Spleen (tissue), 11 donors: ENCODE results near the gene IL18RAP. TPM values are rescaled to one million over a fixed set of nuclear protein-coding genes. Genes with fewer than 3 reads are reported as not detected.

Experiments used
- DNase-seq: peaks from one replicate; pipeline ENCODE4 v3.0.0-alpha.2; 2020
- H3K27ac ChIP-seq, 8 donors: fragments of 200-600 bp; sonication (generic) in 7 of 8; 1 replicate in 4 of 8; 2 replicates in 4 of 8; pipeline versions ENCODE4 v1.5.0 to v1.8.0; 2016 to 2021; ENCODE audit warnings: inconsistent platforms in 4 of 8, mild to moderate bottlenecking in 4 of 8, moderate library complexity in 1 of 8
- H3K27me3 ChIP-seq, 7 donors: fragments of 200-600 bp; sonication (generic) in 6 of 7; replicated peaks in 1 of 7; 1 replicate in 4 of 7; 2 replicates in 3 of 7; pipeline versions ENCODE4 v1.5.0 to v1.8.0; 2016 to 2021; ENCODE audit warnings: inconsistent platforms in 3 of 7, mild to moderate bottlenecking in 1 of 7
- H3K36me3 ChIP-seq, 6 donors: fragments of 200-600 bp; sonication (generic) in 5 of 6; 1 replicate in 4 of 6; 2 replicates in 2 of 6; pipeline versions ENCODE4 v1.5.0 to v1.8.0; 2016 to 2021; ENCODE audit warnings: inconsistent platforms in 2 of 6
- H3K4me1 ChIP-seq, 6 donors: fragments of 200-600 bp; sonication (generic) in 5 of 6; 1 replicate in 3 of 6; 2 replicates in 3 of 6; pipeline versions ENCODE4 v1.5.0 to v1.8.0; 2016 to 2021; ENCODE audit warnings: inconsistent platforms in 3 of 6
- H3K4me3 ChIP-seq, 8 donors: fragments of 200-600 bp; sonication (generic) in 7 of 8; 1 replicate in 4 of 8; 2 replicates in 4 of 8; pipeline versions ENCODE4 v1.5.0 to v1.8.0; 2016 to 2021; ENCODE audit warnings: inconsistent platforms in 4 of 8, mild to moderate bottlenecking in 4 of 8, moderate library complexity in 2 of 8
- H3K9me3 ChIP-seq, 8 donors: fragments of 200-600 bp; sonication (generic) in 7 of 8; 1 replicate in 4 of 8; 2 replicates in 4 of 8; pipeline versions ENCODE4 v1.5.0 to v1.8.0; 2016 to 2021; ENCODE audit warnings: inconsistent platforms in 4 of 8
- POLR2A ChIP-seq, 3 donors: fragments of 450-650 bp; IDR thresholded peaks; one replicate each; pipeline ENCODE4 v1.5.1; 2017; ENCODE audit warnings: antibody characterized with exemption in 3 of 3, mild to moderate bottlenecking in 1 of 3
- POLR2AphosphoS5 ChIP-seq, 3 donors: sonication (generic); formaldehyde crosslinking; IDR thresholded peaks; one replicate each; pipeline ENCODE4 v1.5.1; 2017; ENCODE audit warnings: antibody characterized with exemption in 3 of 3
- WGBS, 5 donors: extraction: QIAGEN DNeasy Blood & Tissue Kit in 3 of 5; methylation state at CpG; one replicate each; pipeline versions ENCODE4 v1.1.5 to v1.1.7; 2013 to 2018; 5-methylcytosine and 5-hydroxymethylcytosine counted together
- intact Hi-C: fragments of 100-400 bp; cut with DNase I; formaldehyde crosslinking; loops from one replicate; pipeline ENCODE4 v1.15.0; 2023; ENCODE audit warnings: low total_unique reads
- polyA plus RNA-seq, 3 donors: library from polyadenylated mRNA; stranded (reverse); fragments of 200-250 nt; gene quantifications; one replicate each; pipeline ENCODE4 v1.2.1, GENCODE V29; 2013
- total RNA-seq, 7 donors: library from RNA; depleted of rRNA in 3 of 7; stranded (reverse); fragments of >200 nt in 3 of 7; fragmentation: NEBNext Ultra II Directional in 4 of 7; extraction: Animal tissue kit (Norgen Biotek cat#: 25700) in 4 of 7; gene quantifications; one replicate each; pipeline versions ENCODE4 v1.1.0 to v1.2.1, GENCODE V29; 2016 to 2021
- TF ChIP-seq, protein P1 (sequence below), 11 experiments: fragments of 200-600 bp in 7 of 11; fragments of 450-650 bp in 4 of 11; sonication (generic) in 4 of 11; IDR thresholded peaks in 8 of 11; conservative IDR thresholded peaks in 3 of 11; 1 replicate in 7 of 11; 2 replicates in 4 of 11; pipeline versions ENCODE4 v1.4.0 to v1.8.0; 2016 to 2021; ENCODE audit warnings: antibody characterized with exemption in 11 of 11, inconsistent platforms in 4 of 11, mild to moderate bottlenecking in 1 of 11
- donor health status: healthy with polysubstance abuse.
- donor health status: DM: no; HTN: no; CAD: no; lungs with moderate emphysema.
- donor health status: DM: no; HTN: no; CAD: no.
- donor health status: Bipolar disorder and iron deficiency.
- donor health status: healthy.
- donor health status: DM: no; HTN: no; CAD: no.
- donor health status: DM: yes; HTN: yes; CAD: no.

Gene IL18RAP
- total and polyA plus RNA-seq, 10 donors, result 1.5 to 145 (median 31.8) TPM

DNA sequence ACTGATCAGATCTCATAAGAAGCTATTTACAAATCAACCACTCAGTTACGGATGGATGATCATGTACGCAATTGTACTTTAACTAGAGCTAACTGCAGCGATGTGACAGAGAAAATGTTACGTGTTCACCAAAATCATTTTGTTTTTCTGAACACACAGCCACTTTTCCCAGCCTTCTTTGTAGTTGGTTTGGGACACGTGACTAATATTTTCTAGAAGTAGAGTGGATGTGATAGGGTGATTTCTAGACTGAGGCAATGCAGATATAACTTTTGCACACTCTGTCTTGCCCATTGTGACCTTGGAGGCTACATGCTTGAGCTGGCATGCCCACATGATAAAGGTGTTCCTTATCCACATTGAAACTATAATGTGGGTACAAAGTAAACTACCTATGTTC lies 40.2 kb downstream of the IL18RAP start:
- Histone ChIP-seq H3K4me1 (no peaks in the 10 kb centered on the region), H3K36me3 (no peaks in the 10 kb centered on the region), H3K4me3 (no peak overlapping the region), H3K9me3 (peaks cover 0 to 7% (median 0%) of the 10 kb centered on the region in 8 donors), H3K27ac (no peak overlapping the region), H3K27me3 (no peaks in the 10 kb centered on the region)
- intact Hi-C loops, result no loop called here
- DNase-seq, result no peak
- TF ChIP-seq, protein P1, sequence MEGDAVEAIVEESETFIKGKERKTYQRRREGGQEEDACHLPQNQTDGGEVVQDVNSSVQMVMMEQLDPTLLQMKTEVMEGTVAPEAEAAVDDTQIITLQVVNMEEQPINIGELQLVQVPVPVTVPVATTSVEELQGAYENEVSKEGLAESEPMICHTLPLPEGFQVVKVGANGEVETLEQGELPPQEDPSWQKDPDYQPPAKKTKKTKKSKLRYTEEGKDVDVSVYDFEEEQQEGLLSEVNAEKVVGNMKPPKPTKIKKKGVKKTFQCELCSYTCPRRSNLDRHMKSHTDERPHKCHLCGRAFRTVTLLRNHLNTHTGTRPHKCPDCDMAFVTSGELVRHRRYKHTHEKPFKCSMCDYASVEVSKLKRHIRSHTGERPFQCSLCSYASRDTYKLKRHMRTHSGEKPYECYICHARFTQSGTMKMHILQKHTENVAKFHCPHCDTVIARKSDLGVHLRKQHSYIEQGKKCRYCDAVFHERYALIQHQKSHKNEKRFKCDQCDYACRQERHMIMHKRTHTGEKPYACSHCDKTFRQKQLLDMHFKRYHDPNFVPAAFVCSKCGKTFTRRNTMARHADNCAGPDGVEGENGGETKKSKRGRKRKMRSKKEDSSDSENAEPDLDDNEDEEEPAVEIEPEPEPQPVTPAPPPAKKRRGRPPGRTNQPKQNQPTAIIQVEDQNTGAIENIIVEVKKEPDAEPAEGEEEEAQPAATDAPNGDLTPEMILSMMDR (IDR thresholded peaks at IDR 0.05 in 8 of 11, conservative IDR thresholded peaks at IDR 0.05 in 3 of 11), result no peak
- TF ChIP-seq POLR2A (IDR thresholded peaks at IDR 0.05) (no peak), POLR2AphosphoS5 (IDR thresholded peaks at IDR 0.05) (no peak)
- 92 to 97% (median 94%) methylated on average over 5 of the region's 5 CpGs for WGBS, 5 donors

DNA sequence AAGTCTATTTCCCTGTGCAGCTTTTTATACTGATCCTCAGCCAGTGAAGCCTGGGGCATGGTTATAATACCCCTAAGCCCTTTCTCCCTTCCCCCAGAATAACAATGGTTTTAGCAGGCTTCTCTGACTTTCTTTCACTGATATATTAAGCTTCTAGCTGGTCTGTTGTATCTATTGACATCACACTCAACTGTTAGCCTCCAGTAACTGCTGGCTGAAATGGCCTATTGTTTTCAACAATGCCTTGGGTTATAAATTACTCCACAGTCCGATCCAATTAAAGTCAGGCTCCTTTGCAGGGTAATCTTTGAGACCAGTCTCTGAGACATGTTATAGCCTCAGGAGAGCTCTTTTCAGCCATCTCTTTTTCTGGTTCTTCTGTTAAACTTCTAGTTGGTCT lies 47.2 kb downstream of the IL18RAP start:
- TF ChIP-seq POLR2A (IDR thresholded peaks at IDR 0.05) (no peak), POLR2AphosphoS5 (IDR thresholded peaks at IDR 0.05) (no peak)
- TF ChIP-seq, protein P1 (IDR thresholded peaks at IDR 0.05 in 8 of 11, conservative IDR thresholded peaks at IDR 0.05 in 3 of 11), result no peak

DNA sequence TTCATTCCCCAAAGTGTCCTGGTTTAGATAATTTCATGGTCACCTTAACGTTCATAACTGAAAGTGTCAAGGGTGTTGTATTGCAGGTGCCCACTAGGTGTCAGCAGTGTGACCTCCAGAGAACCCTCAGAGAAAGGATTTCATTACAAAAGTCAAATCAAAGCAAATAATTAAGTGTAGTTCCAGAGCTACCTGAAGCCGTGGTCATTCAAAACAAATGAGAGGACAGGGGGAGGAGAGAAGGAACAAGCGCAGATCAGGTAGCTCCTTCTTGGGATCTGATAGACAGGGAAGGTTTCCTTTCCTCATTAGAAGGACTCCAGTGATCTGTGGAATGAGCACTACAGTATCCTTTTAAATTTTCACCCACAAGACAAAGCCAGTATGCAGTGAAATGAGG lies 50.1 kb downstream of the IL18RAP start, which contains the start of gene SLC9A4:
Gene SLC9A4, plus strand, starts transcription at position 207 of the 400 bp plus-strand sequence. CDS start 534 bp downstream, outside the sequence.
- H3K4me1 ChIP-seq, result peaks cover 0 to 5% (median 0%) of the 10 kb centered on the region in 6 donors
- no peak within 1 kb of the TSS for H3K4me3 ChIP-seq
- H3K36me3 ChIP-seq, result no peaks in the 10 kb centered on the region
- no peak for TF ChIP-seq POLR2AphosphoS5 (IDR thresholded peaks at IDR 0.05)
- TF ChIP-seq, protein P1 (IDR thresholded peaks at IDR 0.05 in 8 of 11, conservative IDR thresholded peaks at IDR 0.05 in 3 of 11), result peak; percentile 47 to 82 (median 78)
- peaks cover 0 to 20% (median 13%) of the 10 kb centered on the region in 8 donors for H3K9me3 ChIP-seq
- intact Hi-C loops, result loop anchor here (5.0 kb wide), 1 partner anchor 144 kb away; the partner anchor contains the start of gene SLC9A2
- no peak within 1 kb of the TSS for H3K27ac ChIP-seq
- 2 to 18% (median 13%) methylated on average over 3 of the region's 3 CpGs for WGBS, 5 donors
- no peak for DNase-seq
- peaks cover 0 to 29% (median 0%) of the 10 kb centered on the region in 7 donors for H3K27me3 ChIP-seq

More for the DNA sequence above, 47.2 kb downstream of the IL18RAP start:
- no peaks in the 10 kb centered on the region for H3K36me3 ChIP-seq
- H3K4me3 ChIP-seq, result no peak overlapping the region
- 72 to 90% (median 76%) methylated on average over 1 of the region's 1 CpG for WGBS, 5 donors
- no peak for DNase-seq
- H3K4me1 ChIP-seq, result peaks cover 0 to 5% (median 0%) of the 10 kb centered on the region in 6 donors
- peaks cover 0 to 21% (median 16%) of the 10 kb centered on the region in 8 donors for H3K9me3 ChIP-seq
- intact Hi-C loops, result loop anchor here (5.0 kb wide), 1 partner anchor 147 kb away; the partner anchor contains the start of gene SLC9A2
- H3K27ac ChIP-seq, result no peak overlapping the region
- H3K27me3 ChIP-seq, result peaks cover 0 to 29% (median 0%) of the 10 kb centered on the region in 7 donors

DNA sequence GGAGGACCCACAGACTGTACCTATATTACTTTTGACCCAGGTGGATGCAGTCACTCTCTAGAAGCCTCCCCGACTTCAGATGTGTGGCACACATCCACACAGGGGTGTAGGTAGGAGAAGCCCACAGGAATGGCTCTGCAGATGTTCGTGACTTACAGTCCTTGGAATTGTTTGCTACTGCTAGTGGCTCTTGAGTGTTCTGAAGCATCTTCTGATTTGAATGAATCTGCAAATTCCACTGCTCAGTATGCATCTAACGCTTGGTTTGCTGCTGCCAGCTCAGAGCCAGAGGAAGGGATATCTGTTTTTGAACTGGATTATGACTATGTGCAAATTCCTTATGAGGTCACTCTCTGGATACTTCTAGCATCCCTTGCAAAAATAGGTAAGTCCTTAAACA lies 50.7 kb downstream of the IL18RAP start:
- peaks cover 0 to 20% (median 13%) of the 10 kb centered on the region in 8 donors for H3K9me3 ChIP-seq
- 72 to 79% (median 76%) methylated on average over 3 of the region's 3 CpGs for WGBS, 5 donors
- DNase-seq, result no peak
- H3K27ac ChIP-seq, result no peak overlapping the region
- H3K27me3 ChIP-seq, result peaks cover 0 to 34% (median 0%) of the 10 kb centered on the region in 7 donors
- H3K36me3 ChIP-seq, result no peaks in the 10 kb centered on the region
- H3K4me3 ChIP-seq, result no peak overlapping the region
- intact Hi-C loops, result loop anchor here (5.0 kb wide), 1 partner anchor 144 kb away; the partner anchor contains the start of gene SLC9A2
- TF ChIP-seq POLR2AphosphoS5 (IDR thresholded peaks at IDR 0.05), result no peak
- TF ChIP-seq POLR2A (IDR thresholded peaks at IDR 0.05), result no peak
- TF ChIP-seq, protein P1 (IDR thresholded peaks at IDR 0.05 in 8 of 11, conservative IDR thresholded peaks at IDR 0.05 in 3 of 11), result no peak
- H3K4me1 ChIP-seq, result peaks cover 0 to 5% (median 0%) of the 10 kb centered on the region in 6 donors
